Measurements from ENCODE around the gene SHB.

DNA sequence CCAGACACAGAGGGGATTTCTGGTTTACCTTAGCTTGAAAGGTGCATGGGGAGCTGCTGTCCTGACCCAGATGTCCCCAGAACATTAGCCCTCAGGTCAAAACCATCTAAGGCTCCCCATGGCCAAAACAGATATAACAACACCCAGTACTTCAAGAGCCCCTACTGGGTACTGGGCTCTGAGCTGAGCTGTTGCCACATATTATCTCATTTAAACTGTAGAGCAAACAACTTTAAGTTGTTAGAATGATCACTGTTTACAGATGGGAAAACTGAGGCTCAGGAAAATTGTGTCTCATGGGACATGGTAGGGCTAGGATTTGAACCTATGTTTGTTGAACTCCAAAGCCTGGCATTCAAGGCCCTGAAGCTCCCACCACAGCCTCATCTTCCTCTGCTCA, 144.5 kb downstream of the SHB start:
- TF ChIP-seq, protein P1, sequence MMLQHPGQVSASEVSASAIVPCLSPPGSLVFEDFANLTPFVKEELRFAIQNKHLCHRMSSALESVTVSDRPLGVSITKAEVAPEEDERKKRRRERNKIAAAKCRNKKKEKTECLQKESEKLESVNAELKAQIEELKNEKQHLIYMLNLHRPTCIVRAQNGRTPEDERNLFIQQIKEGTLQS (IDR thresholded peaks at IDR 0.05; ENCODE audit: insufficient read depth, low read depth, low read length), result no peak
- TF ChIP-seq YY1 (IDR thresholded peaks at IDR 0.05; ENCODE audit: low read depth, low read length) (no peak), CHD2 (IDR thresholded peaks at IDR 0.05; ENCODE audit: low read length) (no peak), SIX5 (IDR thresholded peaks at IDR 0.05; ENCODE audit: low read depth, low read length) (no peak), SP2 (IDR thresholded peaks at IDR 0.05; ENCODE audit: low read length) (no peak), POLR2A (IDR thresholded peaks at IDR 0.05; ENCODE audit: control extremely low read depth in 1 of 2, low read depth in 2 of 2, low read length in 2 of 2) (no peak), CREB1 (IDR thresholded peaks at IDR 0.05) (no peak)
- TF ChIP-seq, protein P2, sequence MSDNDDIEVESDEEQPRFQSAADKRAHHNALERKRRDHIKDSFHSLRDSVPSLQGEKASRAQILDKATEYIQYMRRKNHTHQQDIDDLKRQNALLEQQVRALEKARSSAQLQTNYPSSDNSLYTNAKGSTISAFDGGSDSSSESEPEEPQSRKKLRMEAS (IDR thresholded peaks at IDR 0.05), result no peak
- TF ChIP-seq, protein P3, sequence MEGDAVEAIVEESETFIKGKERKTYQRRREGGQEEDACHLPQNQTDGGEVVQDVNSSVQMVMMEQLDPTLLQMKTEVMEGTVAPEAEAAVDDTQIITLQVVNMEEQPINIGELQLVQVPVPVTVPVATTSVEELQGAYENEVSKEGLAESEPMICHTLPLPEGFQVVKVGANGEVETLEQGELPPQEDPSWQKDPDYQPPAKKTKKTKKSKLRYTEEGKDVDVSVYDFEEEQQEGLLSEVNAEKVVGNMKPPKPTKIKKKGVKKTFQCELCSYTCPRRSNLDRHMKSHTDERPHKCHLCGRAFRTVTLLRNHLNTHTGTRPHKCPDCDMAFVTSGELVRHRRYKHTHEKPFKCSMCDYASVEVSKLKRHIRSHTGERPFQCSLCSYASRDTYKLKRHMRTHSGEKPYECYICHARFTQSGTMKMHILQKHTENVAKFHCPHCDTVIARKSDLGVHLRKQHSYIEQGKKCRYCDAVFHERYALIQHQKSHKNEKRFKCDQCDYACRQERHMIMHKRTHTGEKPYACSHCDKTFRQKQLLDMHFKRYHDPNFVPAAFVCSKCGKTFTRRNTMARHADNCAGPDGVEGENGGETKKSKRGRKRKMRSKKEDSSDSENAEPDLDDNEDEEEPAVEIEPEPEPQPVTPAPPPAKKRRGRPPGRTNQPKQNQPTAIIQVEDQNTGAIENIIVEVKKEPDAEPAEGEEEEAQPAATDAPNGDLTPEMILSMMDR (IDR thresholded peaks at IDR 0.05; ENCODE audit: control extremely low read depth in 1 of 3, insufficient read depth in 1 of 3, low read depth in 1 of 3, low read length in 3 of 3), result no peak
